GM19043 (cell line): Measurements from ENCODE around the gene MYO1E.
"Not testable (repeated sequence)": the region's sequence is repeated elsewhere in the genome, so short reads cannot be mapped to it uniquely, and the experiment has no call there.

Experiments used
- ATAC-seq: cut with Tn5 transposase; IDR thresholded peaks from one replicate; pipeline ENCODE4 v1.9.1; 2021; ENCODE audit warnings: low read depth; ENCODE audit not compliant: unreplicated experiment

MYO1E gene

GRCh38 chr15:59174151-59174834 lies 198.4 kb downstream of the MYO1E start:
- ATAC-seq = no peak

DNA sequence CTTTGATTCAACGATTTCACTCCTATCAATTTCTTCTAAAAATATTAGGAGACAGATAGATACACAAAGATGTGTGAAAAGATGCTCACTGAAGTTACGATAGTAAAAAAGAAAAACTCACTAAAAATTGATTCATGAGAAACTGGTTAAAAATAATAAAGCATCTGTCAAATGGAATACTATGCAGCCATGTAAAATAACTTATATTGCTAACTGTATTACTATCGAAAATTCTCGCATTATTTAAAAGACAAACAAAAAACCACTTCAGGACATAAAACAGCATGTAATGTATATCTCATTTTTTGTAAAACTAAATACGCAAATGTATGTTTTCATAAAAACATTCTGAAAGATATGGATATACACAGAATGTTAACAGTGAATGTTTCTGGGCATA lies 199.5 kb downstream of the MYO1E start:
- ATAC-seq = no peak

GRCh38 chr15:59172289-59172901 lies 200.3 kb downstream of the MYO1E start:
- no peak for ATAC-seq

DNA sequence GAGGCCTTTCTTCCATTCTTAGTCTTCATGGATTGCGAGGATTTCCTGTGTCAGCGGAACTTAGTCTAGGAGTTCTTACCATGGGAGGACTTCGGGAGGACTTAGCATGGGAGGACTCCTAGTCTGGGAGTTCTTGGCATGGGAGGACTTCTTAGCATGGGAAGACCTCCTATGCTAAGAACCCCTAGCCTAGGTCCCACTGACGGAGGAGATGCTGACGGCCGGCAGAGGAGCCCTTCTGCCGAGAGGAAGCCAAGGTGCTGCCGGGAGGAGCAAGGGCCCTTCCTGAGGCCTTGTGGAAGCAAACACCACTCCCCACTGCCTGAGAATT lies 201.6 kb downstream of the MYO1E start:
- ATAC-seq = no peak

GRCh38 chr15:59170295-59171066 lies 202.2 kb downstream of the MYO1E start:
- ATAC-seq = no peak

- ATAC-seq = no peak
These were observed 203.4 kb downstream of the MYO1E start for GRCh38 chr15:59169251-59169708.

DNA sequence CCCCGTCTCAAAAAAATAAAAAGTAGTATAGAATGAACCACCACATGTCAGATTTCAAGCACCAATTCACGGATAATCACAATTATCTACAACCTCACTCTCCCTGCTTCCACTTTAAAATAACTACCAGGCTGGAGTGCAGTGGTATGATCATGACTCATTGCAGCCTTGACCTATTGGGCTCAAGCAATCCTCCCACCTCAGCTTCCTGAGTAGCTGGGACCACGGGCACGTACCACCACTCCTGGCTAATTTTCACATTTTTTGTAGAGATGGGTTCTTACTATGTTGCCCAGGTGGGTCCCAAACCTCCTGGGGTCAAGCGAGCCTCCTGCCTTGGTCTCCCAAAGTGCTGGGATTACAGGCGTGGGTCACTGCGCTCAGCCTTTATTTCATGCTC lies 204.1 kb downstream of the MYO1E start:
- ATAC-seq = no peak

DNA sequence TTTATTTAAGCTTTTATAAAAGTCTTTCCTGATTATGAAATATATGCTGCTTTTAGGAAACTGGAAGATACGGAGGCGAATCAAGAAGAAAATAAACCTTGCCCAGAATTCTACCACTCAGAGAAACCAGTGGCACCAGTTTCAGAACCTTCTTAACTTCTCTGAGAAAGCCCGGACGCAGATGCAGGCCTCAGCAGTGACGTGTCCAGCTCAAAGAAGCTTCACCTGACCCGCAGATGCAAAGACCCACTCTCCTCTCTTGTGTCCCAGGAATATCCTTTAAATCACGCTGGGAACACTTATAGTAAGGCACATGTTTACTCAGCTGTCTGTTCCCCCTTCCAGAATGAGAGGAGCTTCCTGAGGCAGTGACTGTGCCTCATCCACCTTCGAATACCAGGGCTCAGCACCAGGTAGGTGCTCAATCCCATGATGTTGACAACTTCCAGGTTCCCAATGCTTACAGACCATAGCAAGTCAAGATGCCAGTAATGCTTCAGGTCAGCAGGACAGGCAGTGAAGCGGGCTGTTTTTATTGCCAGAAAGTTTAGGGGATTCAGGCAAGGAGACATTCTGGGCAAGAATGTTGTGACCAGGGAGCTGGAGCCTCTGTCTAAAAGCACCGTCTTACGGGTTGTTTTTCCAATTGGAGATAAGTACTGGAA lies 205.9 kb downstream of the MYO1E start:
- no peak for ATAC-seq

DNA sequence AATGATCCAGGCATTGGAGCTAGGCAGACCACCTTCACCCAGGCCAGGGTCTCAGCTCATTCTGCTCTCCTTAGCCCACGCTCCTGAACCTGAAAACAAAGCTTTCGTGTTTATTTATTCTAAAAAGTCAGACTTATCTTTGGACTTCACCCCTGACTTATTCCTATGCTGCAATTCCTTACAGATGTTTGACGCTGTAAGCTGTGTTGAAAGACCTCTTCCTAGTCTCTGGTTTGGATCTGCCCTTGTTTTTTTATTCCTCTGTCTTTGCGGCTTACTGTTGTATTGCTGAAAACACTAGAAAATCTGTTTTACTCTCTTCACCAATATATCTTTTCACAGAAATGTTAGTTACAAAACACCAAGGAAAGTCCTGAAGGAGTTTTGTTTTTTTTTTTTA lies 206.5 kb downstream of the MYO1E start:
- no peak for ATAC-seq

DNA sequence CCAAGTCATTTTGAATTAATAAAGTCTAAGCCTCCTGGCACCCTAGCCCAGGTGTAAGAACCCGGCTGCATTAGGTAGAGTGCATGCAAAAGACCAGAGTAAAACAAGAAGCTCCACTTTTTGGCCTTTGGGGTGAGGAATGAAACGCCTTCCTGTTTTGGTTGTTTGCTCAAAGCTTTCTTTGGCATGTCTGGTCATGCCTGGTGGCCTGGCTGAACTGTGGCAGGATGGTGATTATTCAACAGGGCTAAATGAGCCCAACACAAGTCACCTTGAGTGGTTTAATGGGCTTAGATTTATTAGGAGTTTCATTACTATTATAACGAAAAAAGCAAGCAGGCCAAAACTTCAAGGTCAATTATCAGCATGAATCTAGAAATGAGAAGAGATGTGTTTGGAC lies 206.9 kb downstream of the MYO1E start:
- ATAC-seq = no peak

- not testable (repeated sequence) for ATAC-seq
These were observed 210.6 kb downstream of the MYO1E start for GRCh38 chr15:59162080-59162479.

DNA sequence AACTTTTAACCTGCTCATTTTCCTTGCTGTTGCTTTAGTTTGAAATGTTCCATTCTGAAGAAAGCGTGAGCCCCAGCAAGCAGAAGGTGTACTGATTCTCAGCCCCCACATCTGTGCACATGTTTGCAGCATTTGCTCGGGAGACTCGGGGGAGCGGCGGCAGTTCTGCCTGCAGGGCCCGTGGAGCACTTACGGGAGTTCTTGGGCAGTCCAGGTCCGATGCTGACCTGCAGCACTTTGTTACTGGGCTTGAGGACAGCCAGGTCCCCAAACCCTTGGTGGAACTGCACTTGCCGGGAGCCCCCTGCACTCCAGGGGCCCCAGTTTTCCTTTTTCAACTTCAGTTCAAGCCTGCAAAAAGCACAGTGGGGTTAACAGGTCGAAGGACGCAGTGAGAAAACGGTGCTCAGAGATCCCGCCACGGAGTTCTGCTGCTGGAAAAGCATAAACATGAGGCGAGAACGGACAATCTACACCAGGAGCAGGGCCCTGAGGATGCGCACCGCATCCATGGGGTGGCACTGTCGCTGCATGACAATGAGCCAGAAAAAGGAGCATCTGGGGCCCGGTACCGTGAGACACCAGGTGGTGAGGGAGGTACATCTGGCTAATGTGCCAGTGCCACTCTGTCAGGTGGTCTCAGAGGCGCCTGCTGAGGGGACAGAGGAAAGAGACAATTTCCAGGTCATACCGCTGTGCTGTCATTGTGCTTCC lies 211.6 kb downstream of the MYO1E start:
- no peak for ATAC-seq

DNA sequence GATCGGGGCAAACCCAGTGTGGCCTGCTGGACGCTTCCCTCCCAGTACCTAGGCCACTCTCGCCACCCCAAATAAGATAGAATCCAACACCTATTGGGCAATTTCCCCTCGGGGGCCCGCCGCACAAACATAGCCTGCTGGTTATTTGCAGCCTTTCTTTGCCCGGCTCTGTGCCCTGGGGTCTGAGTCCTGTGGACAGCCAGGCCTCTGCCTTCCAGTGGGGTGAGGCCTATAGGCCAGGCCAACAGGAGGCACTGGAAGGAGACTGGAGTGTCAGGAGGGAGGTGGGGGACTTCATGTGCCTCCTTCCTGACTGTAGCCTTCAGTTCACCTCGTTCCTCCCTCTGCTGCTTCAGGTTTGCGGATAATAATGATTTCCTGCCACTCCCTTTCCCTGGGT lies 213.5 kb downstream of the MYO1E start:
- no peak for ATAC-seq

DNA sequence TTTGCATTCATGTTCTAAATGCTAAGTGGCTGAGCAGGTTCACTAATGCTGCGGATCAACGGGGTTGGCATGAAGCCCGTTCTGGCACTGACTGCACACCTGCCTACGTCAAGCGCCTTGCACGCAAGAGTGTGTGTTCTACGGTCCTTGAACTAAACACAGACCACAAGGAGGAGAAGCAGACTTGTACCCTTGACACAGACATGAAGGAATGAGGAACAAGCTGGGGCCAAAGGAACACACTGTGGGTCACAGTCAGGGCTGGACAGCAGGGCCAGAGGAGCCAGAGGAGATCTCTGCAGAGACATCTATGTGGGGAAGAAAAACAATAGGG lies 214.0 kb downstream of the MYO1E start:
- ATAC-seq = no peak

DNA sequence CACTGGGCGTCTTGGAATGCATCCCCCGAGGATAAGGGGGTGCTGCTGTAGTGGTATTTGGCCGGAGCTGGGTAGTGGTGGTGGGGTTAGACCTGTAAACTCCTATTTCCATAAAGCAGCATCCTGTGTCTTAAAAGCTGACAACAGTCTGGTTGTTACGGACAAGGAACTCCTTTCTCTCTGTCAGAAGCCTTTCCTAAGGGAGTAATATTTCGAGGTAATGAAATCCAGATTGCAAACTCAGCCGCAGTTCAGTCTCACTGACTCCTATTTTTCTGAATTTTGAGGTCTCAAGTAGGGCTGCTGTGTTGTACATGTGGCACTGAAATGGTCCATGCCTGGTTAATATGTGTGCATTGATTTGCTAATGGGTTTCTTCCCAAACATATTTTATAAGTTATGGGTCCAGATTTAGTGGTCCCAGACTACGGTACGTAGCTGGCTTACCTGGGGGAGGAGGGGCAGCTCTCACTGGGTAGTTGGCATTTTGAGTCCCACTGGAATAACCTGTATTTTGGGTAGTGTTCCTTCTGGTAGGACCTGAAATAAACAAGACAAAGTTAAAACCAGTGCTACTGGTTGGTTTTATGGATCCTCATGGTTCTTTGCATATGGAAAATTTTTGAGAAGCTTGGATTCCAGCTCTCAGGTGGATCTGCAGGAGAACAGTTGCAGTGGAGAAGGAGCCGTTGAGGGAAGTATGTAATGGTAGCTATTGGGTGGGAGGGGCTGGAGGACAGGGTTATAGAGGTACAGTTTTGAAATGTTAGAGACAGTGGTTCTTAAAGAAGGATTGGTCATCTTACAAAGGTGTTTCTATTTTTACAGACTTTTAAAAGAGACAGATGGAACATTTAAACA lies 214.6 kb downstream of the MYO1E start:
- ATAC-seq = no peak

GRCh38 chr15:59157396-59157795 lies 215.3 kb downstream of the MYO1E start:
- no peak for ATAC-seq

DNA sequence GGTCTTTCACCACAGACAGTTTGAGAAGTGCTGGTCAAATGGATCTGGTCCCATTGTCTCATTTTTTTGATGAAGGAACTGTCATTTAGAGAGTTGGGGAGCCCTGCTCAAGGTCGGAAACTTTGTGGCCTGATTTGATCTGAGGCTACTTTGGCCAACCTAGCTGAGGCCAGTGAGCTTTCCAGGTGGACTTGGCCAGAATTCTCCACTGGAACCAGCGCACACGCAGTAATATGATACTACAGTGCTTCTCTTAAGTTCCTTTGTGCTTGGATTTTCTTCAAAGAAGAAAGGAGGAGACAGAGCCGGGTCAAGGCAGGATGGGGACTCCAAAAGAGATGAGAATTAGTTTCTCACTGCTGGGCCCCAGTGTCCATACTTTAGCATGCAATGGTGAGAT lies 217.2 kb downstream of the MYO1E start:
- ATAC-seq = no peak

DNA sequence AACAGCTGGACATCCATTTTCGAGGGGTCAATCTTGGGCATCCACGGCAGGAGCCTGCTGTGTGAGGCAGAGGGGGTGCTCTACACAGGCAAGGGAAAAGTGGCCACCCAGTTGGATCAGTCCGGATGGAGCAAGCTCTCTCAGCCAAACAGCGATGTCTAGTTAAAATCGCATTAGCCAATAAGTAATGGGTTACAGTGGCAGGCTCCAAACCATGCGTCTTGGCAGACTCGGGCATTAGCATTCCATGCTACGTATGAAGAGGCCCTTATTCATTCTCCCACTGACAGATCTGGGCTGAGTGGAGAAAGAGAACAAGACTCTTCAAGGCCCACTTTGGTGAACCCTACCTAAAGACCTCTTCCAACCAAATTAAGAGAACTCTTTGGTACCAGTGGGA lies 218.4 kb downstream of the MYO1E start:
- ATAC-seq = no peak

GRCh38 chr15:59153466-59153865 lies 219.2 kb downstream of the MYO1E start:
- ATAC-seq = no peak
